Measurements from ENCODE around the gene IMP4.

IMP4 gene

DNA sequence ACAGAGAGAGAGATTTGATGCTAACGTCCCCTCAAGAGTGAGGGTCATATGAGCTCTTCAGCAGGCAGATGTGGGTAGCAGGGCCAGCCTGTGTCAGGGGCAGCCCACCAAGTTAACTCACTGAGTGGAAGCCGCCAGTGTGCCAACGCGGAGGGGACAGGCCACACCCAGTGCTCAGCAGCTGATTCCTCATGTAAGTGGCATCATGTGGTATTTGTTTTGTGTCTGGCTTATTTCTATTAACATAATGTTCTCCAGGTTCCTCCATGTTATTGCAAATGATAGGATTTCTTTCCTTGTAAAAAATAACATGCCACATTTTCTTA is 4.0 kb downstream of the IMP4 start:
- in situ Hi-C loops (cut with MboI; ENCODE audit: low pct_unique_long_range_greater_than_20kb, low sequenced_read_pairs, unreplicated experiment): no loop called here
- no peak for DNase-seq (ENCODE audit: low spot score)
- no peak for TF ChIP-seq CTCF (IDR thresholded peaks at IDR 0.05; ENCODE audit: extremely low read depth, insufficient read depth, missing control alignments)

DNA sequence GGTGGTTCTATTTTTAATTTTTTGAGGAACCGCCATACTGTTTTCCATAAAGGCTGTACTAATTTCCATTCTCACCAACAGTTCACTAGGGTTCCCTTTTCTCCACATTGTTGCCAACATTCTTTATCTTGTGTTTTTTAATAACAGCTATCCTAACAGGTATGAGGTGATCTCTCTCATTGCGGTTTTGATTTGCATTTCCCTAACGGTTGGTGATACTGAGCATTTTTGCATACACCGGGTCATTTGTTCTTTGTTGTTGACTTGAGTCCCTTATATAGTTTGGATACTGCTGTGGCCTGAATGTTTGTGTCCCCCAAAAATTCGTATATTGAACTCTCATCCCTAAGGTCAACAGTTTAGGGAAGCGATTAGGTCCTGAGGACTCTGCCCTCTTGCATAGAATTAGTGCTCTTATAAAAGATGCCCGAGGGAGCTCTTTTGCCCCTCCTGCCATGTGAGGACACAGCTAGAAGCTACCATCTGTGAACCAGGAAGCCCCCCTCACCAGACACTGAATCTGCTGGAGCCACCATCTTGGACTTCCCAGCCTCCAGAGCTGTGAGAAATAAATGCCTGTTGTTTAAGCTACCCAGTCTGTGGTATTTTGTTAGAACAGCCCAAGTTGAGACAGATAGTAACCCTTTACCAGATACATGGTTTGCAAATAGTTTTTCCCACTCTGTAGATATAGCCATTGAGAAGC is 4.7 kb downstream of the IMP4 start:
- in situ Hi-C loops (cut with MboI; ENCODE audit: low pct_unique_long_range_greater_than_20kb, low sequenced_read_pairs, unreplicated experiment): no loop called here
- DNase-seq (ENCODE audit: low spot score): no peak
- no peak for TF ChIP-seq CTCF (IDR thresholded peaks at IDR 0.05; ENCODE audit: extremely low read depth, insufficient read depth, missing control alignments)

DNA sequence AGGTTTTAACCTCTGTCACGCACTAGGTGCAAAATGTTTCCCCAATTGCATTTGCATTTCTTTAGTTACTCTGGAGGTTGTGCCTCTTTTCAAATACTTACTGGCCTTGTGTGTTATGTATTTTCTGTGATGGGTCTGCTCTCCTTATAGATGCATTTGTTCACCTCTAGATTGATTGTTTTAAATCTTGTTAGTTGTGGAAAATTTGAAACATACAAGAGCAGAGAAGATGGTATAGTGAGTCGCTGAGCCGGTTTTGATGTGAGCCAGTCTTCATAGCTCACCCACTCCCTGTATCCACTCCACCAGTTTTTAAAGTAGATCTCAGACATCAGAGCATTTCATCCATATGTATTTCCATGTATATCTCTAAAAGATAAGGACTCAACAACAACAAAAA is 6.5 kb downstream of the IMP4 start:
- in situ Hi-C loops (cut with MboI; ENCODE audit: low pct_unique_long_range_greater_than_20kb, low sequenced_read_pairs, unreplicated experiment): no loop called here
- DNase-seq (ENCODE audit: low spot score): no peak
- no peak for TF ChIP-seq CTCF (IDR thresholded peaks at IDR 0.05; ENCODE audit: extremely low read depth, insufficient read depth, missing control alignments)

DNA sequence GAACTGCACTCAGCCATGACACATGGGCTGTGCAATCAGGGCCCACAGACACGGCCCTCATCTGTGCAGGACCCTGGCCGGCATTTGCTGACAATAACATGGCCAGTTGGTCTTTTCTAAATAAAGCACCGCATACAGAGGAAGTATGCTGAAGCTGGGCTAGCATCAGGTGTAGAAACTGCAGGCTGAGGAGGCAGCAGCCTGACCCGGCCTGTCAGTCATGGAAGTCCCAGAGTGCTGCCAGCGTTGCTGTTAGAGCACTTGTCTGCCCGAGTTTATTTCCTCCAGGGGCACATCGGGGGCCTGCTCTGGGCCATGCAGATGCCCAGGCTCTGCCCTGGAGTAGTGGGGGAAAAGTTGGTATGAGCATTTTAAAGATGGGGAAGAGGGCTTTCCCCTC is 9.0 kb downstream of the IMP4 start:
- no peak for DNase-seq (ENCODE audit: low spot score)
- TF ChIP-seq CTCF (IDR thresholded peaks at IDR 0.05; ENCODE audit: extremely low read depth, insufficient read depth, missing control alignments): no peak
- in situ Hi-C loops (cut with MboI; ENCODE audit: low pct_unique_long_range_greater_than_20kb, low sequenced_read_pairs, unreplicated experiment): no loop called here

DNA sequence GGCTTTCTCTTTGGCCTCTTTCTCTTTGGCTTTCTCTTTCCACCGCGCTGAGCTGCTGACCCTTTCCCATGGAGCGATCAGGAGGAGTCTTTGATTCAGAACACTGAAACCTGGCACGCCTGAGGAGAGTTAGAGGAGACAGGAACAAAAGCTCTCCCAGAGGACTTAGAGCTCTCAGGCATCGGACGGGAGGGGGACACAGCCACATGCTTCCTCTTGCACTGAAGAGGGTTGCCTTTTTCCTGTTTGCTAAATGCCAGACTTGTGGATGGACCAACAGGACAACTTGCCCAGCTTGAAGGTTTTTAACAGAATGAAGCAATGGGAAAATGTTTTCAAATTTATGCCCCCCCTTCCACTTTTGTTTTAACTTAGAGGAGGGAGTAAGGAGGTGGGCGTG is 9.5 kb downstream of the IMP4 start:
- in situ Hi-C loops (cut with MboI; ENCODE audit: low pct_unique_long_range_greater_than_20kb, low sequenced_read_pairs, unreplicated experiment): no loop called here
- no peak for DNase-seq (ENCODE audit: low spot score)

DNA sequence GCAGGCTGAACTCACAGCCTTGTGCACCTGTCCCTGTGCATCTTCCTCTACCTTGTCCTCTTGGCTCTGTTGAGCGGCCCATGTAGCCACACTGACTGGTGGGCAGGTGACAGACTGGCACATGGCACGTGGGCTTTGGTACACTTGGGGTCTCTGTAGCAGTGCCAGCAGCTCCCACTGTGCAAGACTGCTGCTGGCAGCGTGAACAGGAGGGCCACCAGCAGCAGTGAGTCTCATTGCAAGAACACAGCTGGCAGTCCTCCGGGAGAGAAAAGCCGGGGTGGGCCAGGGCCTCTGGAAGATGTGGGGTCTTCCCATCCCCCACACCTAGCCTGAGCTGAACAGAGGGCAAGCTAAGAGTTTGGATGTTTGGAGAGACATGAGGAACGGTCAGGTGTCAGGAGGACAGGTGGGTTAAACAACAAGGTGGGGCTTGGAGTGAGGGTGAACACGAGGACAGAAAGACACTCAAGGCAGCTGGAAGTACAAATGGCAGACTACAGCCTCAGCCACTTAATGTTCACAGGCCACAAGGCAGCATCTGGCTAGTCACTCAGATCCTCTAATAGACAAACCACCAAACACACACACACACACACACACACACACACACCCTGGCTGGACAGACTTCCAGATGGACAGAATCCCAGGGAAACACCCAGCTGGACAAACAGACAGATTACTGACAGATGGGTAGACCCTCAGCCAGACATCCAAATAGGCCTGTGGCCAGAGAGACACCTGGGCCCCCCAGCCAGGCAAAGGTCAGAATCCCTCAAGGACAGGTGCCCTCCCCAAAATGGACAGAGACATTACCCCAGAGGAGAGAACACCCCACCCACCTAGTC is 10.8 kb downstream of the IMP4 start:
- in situ Hi-C loops (cut with MboI; ENCODE audit: low pct_unique_long_range_greater_than_20kb, low sequenced_read_pairs, unreplicated experiment): no loop called here

More for the DNA sequence above, 9.5 kb downstream of the IMP4 start:
- TF ChIP-seq CTCF (IDR thresholded peaks at IDR 0.05; ENCODE audit: extremely low read depth, insufficient read depth, missing control alignments): no peak

More for the DNA sequence above, 10.8 kb downstream of the IMP4 start:
- no peak for DNase-seq (ENCODE audit: low spot score)
- TF ChIP-seq CTCF (IDR thresholded peaks at IDR 0.05; ENCODE audit: extremely low read depth, insufficient read depth, missing control alignments): no peak
